ENCODE measurements around the gene PATL2. TPM values are rescaled to one million over a fixed set of nuclear protein-coding genes. Genes with fewer than 3 reads are reported as not detected.
A peak's percentile ranks its signal among the peaks of the same experiment; 100 is the strongest.

PATL2 gene
- total and polyA plus RNA-seq, 2 donors (not counting 1 experiment from before 2014, with no cell fraction given) = 0.40 to 1.3 TPM

DNA sequence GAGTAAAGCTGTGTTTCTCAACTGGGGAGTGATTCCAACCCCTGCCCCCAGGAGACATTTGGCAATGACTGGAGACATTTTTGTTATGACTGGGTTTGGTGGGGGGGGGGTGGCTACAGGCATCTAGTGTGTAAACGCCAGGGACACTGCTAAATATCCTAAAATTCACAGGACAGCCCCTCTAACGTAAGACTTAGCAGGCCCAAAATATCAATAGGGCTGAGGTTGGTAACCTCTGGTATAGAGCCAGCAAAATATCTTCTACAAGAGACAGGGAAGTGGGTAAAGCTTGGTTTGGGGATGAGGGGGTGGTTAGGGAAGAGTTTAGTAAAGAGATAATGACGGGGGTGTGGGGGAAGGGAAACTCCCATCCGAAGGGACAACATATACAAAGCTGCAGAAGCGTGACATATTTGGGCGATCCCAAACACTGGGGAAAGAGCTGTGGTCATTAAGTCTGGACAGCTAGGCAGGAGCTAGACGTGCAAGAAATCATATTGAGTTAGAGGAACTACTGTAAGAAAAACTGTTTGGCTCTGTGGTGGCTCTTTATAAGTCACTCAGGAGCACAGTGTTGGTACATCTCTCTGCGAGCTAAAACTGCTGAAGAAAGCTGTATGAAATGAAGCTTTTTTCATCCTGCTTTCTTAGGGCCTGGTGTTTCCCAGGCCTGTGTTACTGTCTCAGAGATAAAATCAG lies 24.5 kb upstream of the PATL2 start:
- H3K4me2 ChIP-seq (ENCODE audit: extremely low read depth, insufficient read depth, low read length) = peak overlapping the region; percentile 15

DNA sequence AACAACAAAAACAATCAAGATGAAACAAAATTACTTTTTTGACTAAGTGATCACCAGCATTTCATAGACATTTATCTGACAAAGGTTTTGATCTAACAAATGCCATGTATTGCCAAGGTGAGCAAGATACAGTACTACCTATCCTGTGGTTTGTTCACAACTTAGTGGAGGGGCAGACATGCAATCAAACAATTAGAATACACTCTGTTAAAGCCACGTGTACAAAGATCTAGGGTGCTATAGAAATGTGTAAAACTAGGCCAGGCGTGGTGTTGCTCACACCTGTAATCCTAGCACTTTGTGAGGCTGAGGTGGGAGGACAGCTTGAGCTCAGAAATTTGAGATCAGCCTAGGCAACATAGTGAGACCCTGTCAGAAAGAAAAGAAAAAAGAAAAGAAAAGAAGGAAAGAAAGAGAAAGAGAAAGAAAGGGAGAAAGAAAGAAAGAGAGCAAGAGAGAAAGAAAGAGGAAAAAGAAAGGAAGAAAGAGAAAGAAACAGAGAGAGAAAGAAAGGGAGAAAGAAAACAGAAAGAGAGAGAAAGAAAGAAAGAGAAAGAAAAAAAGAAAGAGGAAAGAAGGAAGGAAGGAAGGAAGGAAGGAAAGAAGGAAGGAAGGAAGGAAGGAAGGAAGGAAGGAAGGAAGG lies 23.8 kb upstream of the PATL2 start:
- Histone ChIP-seq H3K79me2 (ENCODE audit: control insufficient read depth, insufficient read depth, low read length) (peaks cover 7% of the 10 kb centered on the region), H3K4me1 (ENCODE audit: control insufficient read depth, extremely low read depth, insufficient read depth, low read length) (peaks cover 7% of the 10 kb centered on the region), H3K27me3 (ENCODE audit: control insufficient read depth, insufficient read depth, low read length) (no peaks in the 10 kb centered on the region), H4K20me1 (ENCODE audit: control insufficient read depth, extremely low read depth, insufficient read depth, low read length) (no peaks in the 10 kb centered on the region), H3K27ac (ENCODE audit: insufficient read depth, low read length) (no peak overlapping the region), H3K36me3 (ENCODE audit: control insufficient read depth, insufficient read depth, low read length) (no peaks in the 10 kb centered on the region), H2AFZ (ENCODE audit: low read length) (no peak overlapping the region), H3K9ac (ENCODE audit: insufficient read depth, low read length) (no peak overlapping the region), H3K4me3 (replicated peaks in 1 of 4; ENCODE audit: control extremely low read depth in 1 of 4, insufficient read depth in 1 of 4, low read depth in 3 of 4, low read length in 4 of 4) (no peak overlapping the region), H3K9me3 (ENCODE audit: control insufficient read depth, insufficient read depth, low read depth, low read length) (no peaks in the 10 kb centered on the region), H3K4me2 (ENCODE audit: extremely low read depth, insufficient read depth, low read length) (peak overlapping the region; percentile 15)
- no peak for TF ChIP-seq EZH2 (IDR thresholded peaks at IDR 0.05; ENCODE audit: low read length, missing control alignments)
- TF ChIP-seq, protein P1, sequence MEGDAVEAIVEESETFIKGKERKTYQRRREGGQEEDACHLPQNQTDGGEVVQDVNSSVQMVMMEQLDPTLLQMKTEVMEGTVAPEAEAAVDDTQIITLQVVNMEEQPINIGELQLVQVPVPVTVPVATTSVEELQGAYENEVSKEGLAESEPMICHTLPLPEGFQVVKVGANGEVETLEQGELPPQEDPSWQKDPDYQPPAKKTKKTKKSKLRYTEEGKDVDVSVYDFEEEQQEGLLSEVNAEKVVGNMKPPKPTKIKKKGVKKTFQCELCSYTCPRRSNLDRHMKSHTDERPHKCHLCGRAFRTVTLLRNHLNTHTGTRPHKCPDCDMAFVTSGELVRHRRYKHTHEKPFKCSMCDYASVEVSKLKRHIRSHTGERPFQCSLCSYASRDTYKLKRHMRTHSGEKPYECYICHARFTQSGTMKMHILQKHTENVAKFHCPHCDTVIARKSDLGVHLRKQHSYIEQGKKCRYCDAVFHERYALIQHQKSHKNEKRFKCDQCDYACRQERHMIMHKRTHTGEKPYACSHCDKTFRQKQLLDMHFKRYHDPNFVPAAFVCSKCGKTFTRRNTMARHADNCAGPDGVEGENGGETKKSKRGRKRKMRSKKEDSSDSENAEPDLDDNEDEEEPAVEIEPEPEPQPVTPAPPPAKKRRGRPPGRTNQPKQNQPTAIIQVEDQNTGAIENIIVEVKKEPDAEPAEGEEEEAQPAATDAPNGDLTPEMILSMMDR (conservative IDR thresholded peaks at IDR 0.05 in 1 of 2, IDR thresholded peaks at IDR 0.05 in 1 of 2; ENCODE audit: low read depth in 1 of 2, low read length in 2 of 2) = no peak
- DNase-seq (ENCODE audit: low read depth in 2 of 2) = no peak

More for the DNA sequence above, 24.5 kb upstream of the PATL2 start:
- Histone ChIP-seq H3K4me3 (replicated peaks in 1 of 4; ENCODE audit: control extremely low read depth in 1 of 4, insufficient read depth in 1 of 4, low read depth in 3 of 4, low read length in 4 of 4) (no peak overlapping the region), H3K36me3 (ENCODE audit: control insufficient read depth, insufficient read depth, low read length) (no peaks in the 10 kb centered on the region), H2AFZ (ENCODE audit: low read length) (peak overlapping the region; percentile 48), H3K4me1 (ENCODE audit: control insufficient read depth, extremely low read depth, insufficient read depth, low read length) (peaks cover 7% of the 10 kb centered on the region), H4K20me1 (ENCODE audit: control insufficient read depth, extremely low read depth, insufficient read depth, low read length) (no peaks in the 10 kb centered on the region), H3K27ac (ENCODE audit: insufficient read depth, low read length) (peak overlapping the region; percentile 44), H3K9me3 (ENCODE audit: control insufficient read depth, insufficient read depth, low read depth, low read length) (no peaks in the 10 kb centered on the region), H3K9ac (ENCODE audit: insufficient read depth, low read length) (no peak overlapping the region), H3K79me2 (ENCODE audit: control insufficient read depth, insufficient read depth, low read length) (peaks cover 1% of the 10 kb centered on the region), H3K27me3 (ENCODE audit: control insufficient read depth, insufficient read depth, low read length) (no peaks in the 10 kb centered on the region)
- peak in 1 of 2 donors; percentile 17 for DNase-seq (ENCODE audit: low read depth in 2 of 2)
- no peak for TF ChIP-seq EZH2 (IDR thresholded peaks at IDR 0.05; ENCODE audit: low read length, missing control alignments)
- TF ChIP-seq, protein P1 (conservative IDR thresholded peaks at IDR 0.05 in 1 of 2, IDR thresholded peaks at IDR 0.05 in 1 of 2; ENCODE audit: low read depth in 1 of 2, low read length in 2 of 2) = no peak

DNA sequence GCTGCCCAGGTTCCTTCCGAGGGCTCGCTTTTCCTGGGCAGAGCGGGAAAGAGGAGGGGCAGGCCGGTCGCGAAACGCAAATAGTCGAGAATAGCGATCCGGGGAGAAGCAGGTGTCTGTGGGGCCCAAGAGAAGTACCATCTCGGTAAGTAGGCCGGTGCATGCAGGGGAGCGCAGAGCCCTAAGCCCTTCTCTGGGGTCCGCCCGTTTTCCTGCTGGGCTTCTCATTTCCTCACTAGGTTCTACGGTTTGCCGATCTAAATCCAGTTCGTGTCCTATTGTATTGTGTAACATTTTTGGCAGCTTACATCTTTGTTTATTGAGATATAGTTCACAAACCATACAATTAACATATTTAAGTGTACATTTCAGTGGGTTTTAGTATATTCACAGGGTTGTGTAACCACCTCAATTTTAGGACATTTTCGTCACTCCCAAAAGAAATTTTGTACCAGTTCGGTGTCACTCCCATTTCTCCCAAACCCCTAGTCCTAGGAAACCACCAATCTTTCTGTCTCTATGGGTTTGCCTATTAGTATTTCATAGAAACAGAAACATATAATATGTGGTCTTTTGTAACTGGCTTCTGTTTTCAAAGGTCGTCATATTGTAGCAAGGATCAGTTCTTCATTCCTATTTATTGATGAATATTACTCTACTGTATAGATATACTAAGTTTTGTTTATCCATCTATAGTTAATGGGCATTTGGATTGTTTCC lies 18.4 kb upstream of the PATL2 start:
- H3K27ac ChIP-seq (ENCODE audit: insufficient read depth, low read length) = peak overlapping the region; percentile 95
- DNase-seq (ENCODE audit: low read depth in 2 of 2) = peak in 1 of 2 donors; percentile 50
- H3K79me2 ChIP-seq (ENCODE audit: control insufficient read depth, insufficient read depth, low read length) = peaks cover 12% of the 10 kb centered on the region
- H4K20me1 ChIP-seq (ENCODE audit: control insufficient read depth, extremely low read depth, insufficient read depth, low read length) = no peaks in the 10 kb centered on the region
- H3K4me1 ChIP-seq (ENCODE audit: control insufficient read depth, extremely low read depth, insufficient read depth, low read length) = peaks cover 10% of the 10 kb centered on the region
- H3K4me2 ChIP-seq (ENCODE audit: extremely low read depth, insufficient read depth, low read length) = peak overlapping the region; percentile 83
- H2AFZ ChIP-seq (ENCODE audit: low read length) = peak overlapping the region; percentile 63
- no peaks in the 10 kb centered on the region for H3K27me3 ChIP-seq (ENCODE audit: control insufficient read depth, insufficient read depth, low read length)
- TF ChIP-seq, protein P1 (conservative IDR thresholded peaks at IDR 0.05 in 1 of 2, IDR thresholded peaks at IDR 0.05 in 1 of 2; ENCODE audit: low read depth in 1 of 2, low read length in 2 of 2) = no peak
- TF ChIP-seq EZH2 (IDR thresholded peaks at IDR 0.05; ENCODE audit: low read length, missing control alignments) = no peak
- peak overlapping the region; percentile 72 to 94 (median 88) for H3K4me3 ChIP-seq (replicated peaks in 1 of 4; ENCODE audit: control extremely low read depth in 1 of 4, insufficient read depth in 1 of 4, low read depth in 3 of 4, low read length in 4 of 4)
- no peaks in the 10 kb centered on the region for H3K9me3 ChIP-seq (ENCODE audit: control insufficient read depth, insufficient read depth, low read depth, low read length)
- H3K36me3 ChIP-seq (ENCODE audit: control insufficient read depth, insufficient read depth, low read length) = no peaks in the 10 kb centered on the region
- peak overlapping the region; percentile 93 for H3K9ac ChIP-seq (ENCODE audit: insufficient read depth, low read length)

Measured in fibroblast of lung (primary cell).